Activated CD8-positive, alpha-beta memory T cell treated with anti-CD3 and anti-CD28 coated beads for 1 hour (primary cell): ENCODE results near the gene DIP2B.
"Not testable (repeated sequence)": the region's sequence is repeated elsewhere in the genome, so short reads cannot be mapped to it uniquely, and the experiment has no call there.

ENCODE experiments used
- DNase-seq, 2 donors: peaks; one replicate each; pipeline ENCODE4 v3.0.0-alpha.2; 2020; ENCODE audit warnings: low read depth in 1 of 2; ENCODE audit errors: extremely low read depth in 1 of 2

The DIP2B gene

GRCh38 chr12:50550530-50551223 is 45.9 kb downstream of the DIP2B start:
- no peak for DNase-seq

DNA sequence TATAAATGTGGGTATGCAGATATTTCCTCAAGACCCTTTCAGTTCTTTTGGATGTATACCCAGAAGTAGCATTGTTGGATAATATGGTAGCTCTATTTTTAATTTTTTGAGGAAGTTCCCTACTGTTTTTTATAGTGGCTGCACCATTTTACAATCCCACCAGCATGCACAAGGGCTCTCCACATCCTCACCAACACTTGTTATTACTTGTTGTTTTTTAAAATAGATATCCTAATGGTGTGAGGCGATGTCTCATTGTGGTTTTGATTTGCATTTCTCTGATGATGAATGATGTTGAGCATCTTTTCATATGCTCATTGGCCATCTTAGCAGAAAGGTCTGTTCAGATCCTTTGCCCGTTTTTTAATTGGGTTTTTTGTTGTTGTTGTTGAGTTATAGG is 47.1 kb downstream of the DIP2B start:
- no peak for DNase-seq

- DNase-seq: no peak
Measured at GRCh38 chr12:50554651-50555050, 49.9 kb downstream of the DIP2B start.

DNA sequence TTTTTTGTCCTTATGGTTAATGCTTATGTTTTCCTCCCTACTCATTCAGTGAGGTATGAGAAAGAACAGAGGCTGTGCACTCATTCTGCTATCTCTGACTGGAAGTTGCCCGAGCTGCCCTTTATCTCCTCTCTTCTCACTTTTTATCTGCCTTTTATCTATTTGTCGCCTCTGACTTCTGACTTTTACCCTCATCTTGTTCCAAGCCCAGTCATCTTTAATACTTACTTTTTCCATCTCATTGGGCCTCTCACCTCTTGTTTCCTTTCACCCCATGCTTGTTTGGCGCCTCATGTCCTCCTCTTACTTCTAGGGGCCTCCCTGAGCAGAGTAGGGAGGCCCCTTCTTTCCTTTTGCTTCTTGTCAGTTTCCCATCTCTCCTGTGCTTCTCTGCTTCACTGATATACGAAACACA is 50.7 kb downstream of the DIP2B start:
- DNase-seq: no peak

DNA sequence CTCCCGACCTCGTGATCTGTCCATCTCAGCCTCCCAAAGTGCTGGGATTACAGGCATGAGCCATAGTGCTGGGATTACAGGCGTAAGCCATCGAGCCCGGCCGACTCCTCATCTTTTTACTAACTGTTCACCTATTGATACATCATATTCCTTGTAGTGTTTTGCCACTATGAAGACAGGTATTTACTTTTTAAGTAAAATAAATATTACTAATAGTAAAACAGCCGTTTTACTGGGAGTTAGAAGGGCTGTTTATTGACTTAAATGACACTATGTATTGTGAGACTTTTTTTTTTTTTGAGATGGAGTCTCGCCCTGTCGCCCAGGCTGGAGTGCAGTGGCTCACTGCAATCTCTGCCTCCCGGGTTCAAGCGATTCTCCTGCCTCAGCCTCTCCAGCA is 51.5 kb downstream of the DIP2B start:
- DNase-seq: no peak

DNA sequence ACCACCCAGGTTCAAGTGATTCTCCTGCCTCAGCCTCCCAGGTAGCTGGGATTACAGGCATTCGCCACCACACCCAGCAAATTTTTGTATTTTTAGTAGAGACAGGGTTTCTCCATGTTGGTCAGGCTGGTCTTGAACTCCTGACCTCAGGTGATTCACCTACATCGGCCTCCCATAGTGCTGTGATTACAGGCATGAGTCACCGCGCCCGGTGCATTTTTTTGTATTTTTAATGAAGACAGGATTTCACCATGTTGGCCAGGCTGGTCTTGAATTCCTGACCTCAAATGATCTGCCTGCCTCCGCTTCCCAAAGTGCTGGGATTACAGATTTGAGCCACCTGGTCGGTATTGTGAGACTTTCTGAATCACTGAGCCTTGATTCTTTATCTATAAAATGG is 52.0 kb downstream of the DIP2B start:
- DNase-seq: not testable (repeated sequence)

- no peak for DNase-seq
Measured at GRCh38 chr12:50557421-50557820, 52.6 kb downstream of the DIP2B start.

GRCh38 chr12:50558970-50559369 is 54.2 kb downstream of the DIP2B start:
- no peak for DNase-seq

DNA sequence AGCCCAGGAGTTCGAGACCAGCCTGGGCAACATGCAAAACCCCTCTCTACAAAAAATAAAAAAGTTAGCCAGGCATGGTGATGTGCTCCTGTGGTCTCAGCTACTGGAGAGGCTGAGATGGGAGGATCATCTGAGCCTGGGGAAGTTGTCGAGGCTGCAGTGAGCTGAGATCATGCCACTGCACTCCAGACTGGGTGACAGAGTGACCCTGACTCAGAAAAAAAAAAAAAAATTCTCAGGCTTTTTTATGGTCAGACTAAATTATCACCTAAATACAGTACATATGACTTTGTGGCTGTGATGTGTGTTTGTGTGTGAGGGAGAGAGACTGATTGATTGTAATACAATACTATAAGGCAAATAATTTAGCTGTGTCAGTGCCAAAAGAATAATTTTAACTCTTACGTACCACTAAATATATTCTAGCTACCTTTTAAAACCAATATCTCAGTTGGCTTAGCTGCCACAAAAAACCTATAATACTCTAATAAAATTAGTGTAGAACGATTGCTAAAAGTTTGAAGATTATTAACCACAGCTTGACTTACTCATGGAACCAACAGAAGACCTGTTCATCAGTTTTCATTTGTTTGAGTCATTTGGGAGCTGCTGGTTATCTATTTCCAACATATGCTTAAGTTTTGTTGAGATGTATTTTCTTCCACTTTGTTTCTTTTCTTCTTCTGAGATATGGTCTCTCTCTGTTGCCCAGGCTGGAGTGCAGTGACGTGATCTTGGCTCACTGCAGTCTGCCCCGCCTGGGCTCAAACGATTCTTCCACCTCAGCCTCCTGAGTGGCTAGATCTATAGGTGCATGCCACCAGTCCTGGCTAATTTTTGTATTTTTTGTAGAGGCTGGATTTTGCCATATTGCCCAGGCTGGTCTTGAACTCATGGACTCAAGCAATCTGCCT is 58.0 kb downstream of the DIP2B start:
- no peak for DNase-seq

- no peak for DNase-seq
Measured at GRCh38 chr12:50563434-50563787, 58.6 kb downstream of the DIP2B start.

DNA sequence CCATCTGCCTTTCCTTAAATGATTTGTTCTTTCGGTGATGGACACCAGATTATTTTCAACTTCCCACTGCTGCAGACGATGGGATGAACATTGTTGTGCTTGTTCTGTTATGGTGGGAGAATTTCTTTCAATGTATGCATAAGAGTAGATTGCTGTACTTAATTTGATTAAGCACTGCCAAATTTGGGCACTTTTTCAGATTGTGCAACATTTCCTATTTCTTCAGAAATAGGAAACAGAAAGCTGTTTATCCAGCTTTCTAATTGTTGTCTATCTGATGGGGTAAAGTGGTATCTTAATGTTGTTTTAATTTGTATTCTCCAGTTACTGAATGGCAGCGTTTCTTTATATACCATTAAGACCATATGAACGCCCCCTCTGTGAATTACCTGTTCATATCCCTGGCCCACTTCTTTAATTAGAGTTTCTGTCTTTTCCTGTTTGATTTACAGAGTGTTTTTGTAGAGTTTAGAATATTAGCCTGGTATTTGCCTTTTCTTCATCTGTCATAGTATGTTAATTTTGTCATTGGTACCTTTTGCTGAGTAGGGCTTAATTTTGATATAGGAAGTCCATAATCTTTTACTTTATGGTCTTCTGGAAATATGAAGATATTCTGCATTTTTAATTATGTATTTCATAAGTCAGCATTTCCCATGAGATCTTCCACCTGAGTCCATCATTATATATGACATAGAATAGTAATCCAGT is 59.6 kb downstream of the DIP2B start:
- no peak for DNase-seq

DNA sequence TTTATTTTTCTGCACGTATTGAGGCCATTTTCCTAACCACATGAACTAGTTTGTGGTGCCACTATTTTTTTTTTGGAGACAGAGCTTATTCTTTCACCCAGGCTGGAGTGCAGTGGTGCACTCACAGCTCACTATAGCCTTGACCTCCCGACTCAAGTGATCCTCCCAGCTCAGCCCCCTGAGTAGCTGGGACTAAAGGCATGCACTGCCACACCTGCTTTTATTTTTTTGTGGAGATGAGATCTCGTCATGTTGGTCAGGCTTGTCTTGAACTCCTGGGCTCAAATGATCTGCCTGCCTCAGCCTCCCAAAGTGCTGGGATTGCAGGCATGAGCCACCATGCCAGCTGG is 60.1 kb downstream of the DIP2B start:
- no peak for DNase-seq

DNA sequence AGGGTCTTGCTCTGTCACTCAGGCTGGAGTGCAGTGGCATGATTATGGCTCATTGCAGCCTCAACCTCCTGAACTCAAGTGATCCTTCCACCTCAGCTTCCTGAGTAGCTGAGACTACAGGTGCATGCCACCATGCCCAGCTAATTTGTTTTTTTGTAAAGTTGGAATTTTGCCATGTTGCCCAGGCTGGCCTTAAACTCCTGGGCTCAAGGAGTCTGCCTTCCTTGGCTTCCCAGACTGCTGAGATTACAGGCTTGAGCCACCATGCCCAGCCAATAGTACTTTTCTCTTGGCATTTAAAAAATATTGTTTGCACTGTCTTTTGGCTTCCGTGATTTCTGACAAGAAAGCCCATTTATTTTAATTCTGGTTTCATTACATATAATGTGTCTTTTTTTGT is 61.3 kb downstream of the DIP2B start:
- DNase-seq: no peak

- no peak for DNase-seq
Measured at GRCh38 chr12:50567926-50568325, 63.1 kb downstream of the DIP2B start.

DNA sequence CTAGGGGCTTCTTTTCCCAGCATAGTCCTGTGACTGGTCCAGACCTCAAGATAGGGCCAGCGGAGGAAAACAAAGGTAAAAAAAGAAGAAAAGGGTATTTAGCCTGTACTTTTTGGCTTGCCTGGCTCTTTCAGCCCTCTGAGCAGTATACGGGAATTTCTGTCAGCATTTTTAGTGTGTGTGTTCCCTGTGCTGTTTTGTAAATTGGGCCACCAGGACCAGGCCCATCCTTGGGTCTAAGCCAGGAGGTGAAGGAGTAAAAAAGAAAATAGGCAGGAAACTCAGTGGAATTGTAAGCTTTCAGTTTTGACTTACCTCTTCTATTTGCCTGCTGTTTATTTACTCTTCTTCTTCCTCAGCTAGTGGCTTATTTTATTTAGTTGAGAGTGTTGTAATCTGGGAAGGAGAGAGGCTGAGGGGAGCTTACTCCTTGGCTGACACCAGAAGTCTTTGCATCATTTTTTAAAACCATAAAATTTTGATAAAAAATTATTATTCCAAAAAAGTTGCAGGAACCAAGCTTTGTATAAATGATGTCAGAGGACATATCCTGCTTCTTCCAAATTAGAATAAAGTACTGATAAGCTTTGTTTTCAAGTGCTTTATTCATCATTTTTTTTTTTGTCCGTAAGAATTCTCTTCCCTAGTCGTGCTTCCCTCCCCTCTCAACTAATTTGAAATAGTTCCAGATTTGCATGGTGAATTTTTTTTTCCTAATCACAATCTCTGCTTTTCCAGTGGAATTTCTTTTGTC is 63.7 kb downstream of the DIP2B start:
- DNase-seq: no peak

- no peak for DNase-seq
Measured at GRCh38 chr12:50569321-50569720, 64.5 kb downstream of the DIP2B start.

- no peak for DNase-seq
Measured at GRCh38 chr12:50569876-50570275, 65.1 kb downstream of the DIP2B start.

GRCh38 chr12:50571786-50572185 is 67.0 kb downstream of the DIP2B start:
- DNase-seq: no peak

DNA sequence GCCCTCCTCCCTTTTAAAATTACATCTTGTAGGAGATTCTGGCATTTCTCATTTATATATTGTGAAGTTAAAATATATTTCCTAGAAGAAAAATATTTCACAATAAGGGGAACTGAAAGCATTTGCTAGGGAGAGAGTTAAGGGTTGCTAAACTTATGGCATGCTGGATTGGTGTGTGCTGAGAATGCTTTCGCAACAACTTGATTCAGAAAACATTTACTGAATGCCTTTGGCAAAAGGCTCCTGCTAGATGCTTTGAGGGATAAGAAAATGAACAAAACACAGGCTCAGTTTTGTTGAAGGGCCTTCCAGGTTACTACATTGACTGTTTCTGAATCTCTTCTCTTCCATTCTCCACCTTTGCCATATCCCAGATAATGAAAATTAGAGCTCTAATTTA is 67.5 kb downstream of the DIP2B start:
- no peak for DNase-seq

- DNase-seq: no peak
Measured at GRCh38 chr12:50572760-50573159, 68.0 kb downstream of the DIP2B start.

GRCh38 chr12:50573271-50573670 is 68.5 kb downstream of the DIP2B start:
- no peak for DNase-seq
